Measurements from ENCODE around the gene LHFPL3. TPM values are rescaled to one million over a fixed set of nuclear protein-coding genes. Genes with fewer than 3 reads are reported as not detected.

Gene LHFPL3
- total RNA-seq, 1 experiment from 2014 or later = not detected

- POLR2A ChIA-PET (ENCODE audit: low non-redundant PET) = no interaction called here
- CTCF ChIA-PET = no interaction called here
- Histone ChIP-seq H3K9me3 (ENCODE audit: low read depth, low read length, poor library complexity, severe bottlenecking) (no peaks in the 10 kb centered on the region), H3K27ac (ENCODE audit: low read depth, low read length, poor library complexity, severe bottlenecking) (no peak overlapping the region), H3K4me3 (ENCODE audit: low read depth, low read length, poor library complexity, severe bottlenecking) (no peak overlapping the region), H3K36me3 (ENCODE audit: insufficient read depth, low read length, poor library complexity, severe bottlenecking) (no peaks in the 10 kb centered on the region), H3K27me3 (replicated peaks; ENCODE audit: insufficient read depth, low read depth, low read length, poor library complexity) (no peaks in the 10 kb centered on the region), H3K4me1 (ENCODE audit: insufficient read depth, low read length, poor library complexity, severe bottlenecking) (no peaks in the 10 kb centered on the region)
- intact Hi-C loops (cut with micrococcal nuclease; ENCODE audit: unreplicated experiment) = no loop called here
- TF ChIP-seq CTCF (conservative IDR thresholded peaks at IDR 0.05; ENCODE audit: low read depth, low read length) (no peak), EZH2 (IDR thresholded peaks at IDR 0.05; ENCODE audit: borderline replicate concordance, low read depth, low read length, poor library complexity, severe bottlenecking) (no peak)
- BruUV-seq (replicated peaks) = no TSS peak
- DNase-seq (ENCODE audit: low spot score) = no peak
These were observed 563.5 kb downstream of the LHFPL3 start for GRCh38 chr7:104891949-104892348.

GRCh38 chr7:104894314-104894713, 565.9 kb downstream of the LHFPL3 start:
- TF ChIP-seq EZH2 (IDR thresholded peaks at IDR 0.05; ENCODE audit: borderline replicate concordance, low read depth, low read length, poor library complexity, severe bottlenecking) (no peak), CTCF (conservative IDR thresholded peaks at IDR 0.05; ENCODE audit: low read depth, low read length) (no peak)
- H3K36me3 ChIP-seq (ENCODE audit: insufficient read depth, low read length, poor library complexity, severe bottlenecking) = no peaks in the 10 kb centered on the region
- no peak for DNase-seq (ENCODE audit: low spot score)
- H3K27me3 ChIP-seq (replicated peaks; ENCODE audit: insufficient read depth, low read depth, low read length, poor library complexity) = no peaks in the 10 kb centered on the region
- no peak overlapping the region for H3K27ac ChIP-seq (ENCODE audit: low read depth, low read length, poor library complexity, severe bottlenecking)
- no peaks in the 10 kb centered on the region for H3K4me1 ChIP-seq (ENCODE audit: insufficient read depth, low read length, poor library complexity, severe bottlenecking)
- no TSS peak for BruUV-seq (replicated peaks)
- no peaks in the 10 kb centered on the region for H3K9me3 ChIP-seq (ENCODE audit: low read depth, low read length, poor library complexity, severe bottlenecking)
- ChIA-PET CTCF (no interaction called here), POLR2A (ENCODE audit: low non-redundant PET) (no interaction called here)
- no peak overlapping the region for H3K4me3 ChIP-seq (ENCODE audit: low read depth, low read length, poor library complexity, severe bottlenecking)
- intact Hi-C loops (cut with micrococcal nuclease; ENCODE audit: unreplicated experiment) = no loop called here

- no peak for DNase-seq (ENCODE audit: low spot score)
- no peaks in the 10 kb centered on the region for H3K4me1 ChIP-seq (ENCODE audit: insufficient read depth, low read length, poor library complexity, severe bottlenecking)
- POLR2A ChIA-PET (ENCODE audit: low non-redundant PET) = no interaction called here
- CTCF ChIA-PET = no interaction called here
- no peaks in the 10 kb centered on the region for H3K27me3 ChIP-seq (replicated peaks; ENCODE audit: insufficient read depth, low read depth, low read length, poor library complexity)
- no peak overlapping the region for H3K27ac ChIP-seq (ENCODE audit: low read depth, low read length, poor library complexity, severe bottlenecking)
- H3K4me3 ChIP-seq (ENCODE audit: low read depth, low read length, poor library complexity, severe bottlenecking) = no peak overlapping the region
- no peak for TF ChIP-seq CTCF (conservative IDR thresholded peaks at IDR 0.05; ENCODE audit: low read depth, low read length)
- no peak for TF ChIP-seq EZH2 (IDR thresholded peaks at IDR 0.05; ENCODE audit: borderline replicate concordance, low read depth, low read length, poor library complexity, severe bottlenecking)
- intact Hi-C loops (cut with micrococcal nuclease; ENCODE audit: unreplicated experiment) = no loop called here
- H3K36me3 ChIP-seq (ENCODE audit: insufficient read depth, low read length, poor library complexity, severe bottlenecking) = no peaks in the 10 kb centered on the region
- BruUV-seq (replicated peaks) = no TSS peak
- H3K9me3 ChIP-seq (ENCODE audit: low read depth, low read length, poor library complexity, severe bottlenecking) = no peaks in the 10 kb centered on the region
These were observed 566.5 kb downstream of the LHFPL3 start for GRCh38 chr7:104894726-104895521.

All from A673 (cell line).